Measurements from ENCODE around the gene PALD1.

GRCh38 chr10:70478191-70479164 lies at the start of gene PALD1:
- TF ChIP-seq CTCF (conservative IDR thresholded peaks at IDR 0.05; ENCODE audit: low read depth in 2 of 2), result no peak; a peak in 1 of 4 replicates
- TF ChIP-seq STAT1 (IDR thresholded peaks at IDR 0.05; ENCODE audit: unreplicated experiment), result no peak
- no peak for TF ChIP-seq EZH2 (IDR thresholded peaks at IDR 0.05; ENCODE audit: low read depth, unreplicated experiment)
- TF ChIP-seq CREB1 (CRISPR knock-in tag; IDR thresholded peaks at IDR 0.05; ENCODE audit: low read depth), result no peak
- TF ChIP-seq ETS1 (IDR thresholded peaks at IDR 0.05), result no peak
- no peak for TF ChIP-seq REST (IDR thresholded peaks at IDR 0.05; ENCODE audit: unreplicated experiment)
- peak; percentile 46 for TF ChIP-seq POLR2AphosphoS5 (IDR thresholded peaks at IDR 0.05; ENCODE audit: low read depth)
- no peak for TF ChIP-seq JUNB (IDR thresholded peaks at IDR 0.05; ENCODE audit: unreplicated experiment)
